Sigmoid colon (tissue), 7 donors: ENCODE results near the gene FMN2. TPM values are rescaled to one million over a fixed set of nuclear protein-coding genes. Genes with fewer than 3 reads are reported as not detected.

Experiments
- DNase-seq: peaks from one replicate; pipeline ENCODE4 v3.0.0-alpha.2; 2019
- H3K27ac ChIP-seq, 4 donors: fragments of 200-600 bp; sonication (generic); one replicate each; pipeline ENCODE4 v1.5.1; 2016 to 2019; ENCODE audit warnings: mild to moderate bottlenecking in 1 of 4
- H3K27me3 ChIP-seq, 3 donors: fragments of 200-600 bp; sonication (generic); one replicate each; pipeline ENCODE4 v1.5.1; 2019; ENCODE audit warnings: mild to moderate bottlenecking in 1 of 3
- H3K36me3 ChIP-seq, 4 donors: fragments of 200-600 bp; sonication (generic); one replicate each; pipeline ENCODE4 v1.5.1; 2016 to 2019
- H3K4me1 ChIP-seq, 4 donors: fragments of 200-600 bp; sonication (generic); one replicate each; pipeline ENCODE4 v1.5.1; 2017 to 2019
- H3K4me3 ChIP-seq, 4 donors: fragments of 200-600 bp; sonication (generic); one replicate each; pipeline ENCODE4 v1.5.1; 2017 to 2019; ENCODE audit warnings: mild to moderate bottlenecking in 2 of 4, moderate library complexity in 1 of 4
- H3K9me3 ChIP-seq, 4 donors: fragments of 200-600 bp in 3 of 4; sonication (generic) in 3 of 4; one replicate each; pipeline versions ENCODE4 v1.5.1 to v1.6.1; 2013 to 2019
- CTCF ChIP-seq, 4 experiments: fragments of 450-650 bp in 3 of 4; fragments of 200-600 bp in 1 of 4; IDR thresholded peaks; one replicate each; pipeline ENCODE4 v1.5.1; 2016 to 2019; ENCODE audit warnings: antibody characterized with exemption in 4 of 4, mild to moderate bottlenecking in 3 of 4, moderate library complexity in 2 of 4
- EP300 ChIP-seq, 4 donors: sonication (generic); formaldehyde crosslinking; IDR thresholded peaks; one replicate each; pipeline ENCODE4 v1.6.1; 2017; ENCODE audit warnings: antibody characterized with exemption in 4 of 4
- POLR2A ChIP-seq, 2 donors: fragments of 450-650 bp; IDR thresholded peaks; one replicate each; pipeline ENCODE4 v1.6.1; 2016; ENCODE audit warnings: antibody characterized with exemption in 2 of 2, mild to moderate bottlenecking in 2 of 2, moderate library complexity in 2 of 2
- POLR2AphosphoS5 ChIP-seq, 4 donors: sonication (generic); formaldehyde crosslinking; IDR thresholded peaks; one replicate each; pipeline ENCODE4 v1.6.1; 2017; ENCODE audit warnings: antibody characterized with exemption in 4 of 4
- WGBS, 2 donors: extraction: QIAGEN DNeasy Blood & Tissue Kit; methylation state at CpG; one replicate each; pipeline ENCODE4 v1.1.7; 2013; 5-methylcytosine and 5-hydroxymethylcytosine counted together
- intact Hi-C: fragments of 100-400 bp; cut with DNase I; formaldehyde crosslinking; loops from one replicate; pipeline ENCODE4 v1.15.1; 2023
- polyA plus RNA-seq, 3 donors: library from polyadenylated mRNA; stranded (reverse); fragments of 200-250 nt; gene quantifications; one replicate each; pipeline ENCODE4 v1.2.3, GENCODE V29; 2013
- total RNA-seq, 4 donors: library from RNA; depleted of rRNA; stranded (reverse); fragments of >200 nt; gene quantifications; one replicate each; pipeline ENCODE4 v1.1.0, GENCODE V29; 2016
- donor health status: healthy with polysubstance abuse.
- donor health status: Bipolar disorder and iron deficiency.
- donor health status: healthy.

FMN2 gene
- total and polyA plus RNA-seq, 7 donors: 1.5 to 16.9 (median 10.3) TPM

- intact Hi-C loops: loop anchor here (10.0 kb wide), 1 partner anchor 263 kb away; no protein-coding TSS in a partner anchor
- WGBS, 2 donors: 10 to 59% methylated on average over 6 of the region's 6 CpGs
- no peak overlapping the region for H3K4me3 ChIP-seq
- no peaks in the 10 kb centered on the region for H3K27me3 ChIP-seq
- TF ChIP-seq POLR2AphosphoS5 (IDR thresholded peaks at IDR 0.05) (peak in 1 of 4 donors; percentile 24), POLR2A (IDR thresholded peaks at IDR 0.05) (no peak)
- no peaks in the 10 kb centered on the region for H3K9me3 ChIP-seq
- no peak for DNase-seq
- peaks cover 0 to 51% (median 28%) of the 10 kb centered on the region in 4 donors for H3K4me1 ChIP-seq
- H3K36me3 ChIP-seq: no peaks in the 10 kb centered on the region
- peak overlapping the region in 3 of 4 donors; percentile 29 to 75 (median 49) for H3K27ac ChIP-seq
These were observed 249.9 kb downstream of the FMN2 start for GRCh38 chr1:240341365-240342250.

GRCh38 chr1:240342251-240342625 lies 250.6 kb downstream of the FMN2 start:
- Histone ChIP-seq H3K27me3 (no peaks in the 10 kb centered on the region), H3K4me1 (peaks cover 0 to 49% (median 28%) of the 10 kb centered on the region in 4 donors), H3K27ac (peak overlapping the region in 3 of 4 donors; percentile 29 to 75 (median 49)), H3K4me3 (no peak overlapping the region), H3K9me3 (no peaks in the 10 kb centered on the region), H3K36me3 (no peaks in the 10 kb centered on the region)
- WGBS, 2 donors: 33 to 62% methylated on average over 3 of the region's 3 CpGs
- intact Hi-C loops: loop anchor here (10.0 kb wide), 1 partner anchor 263 kb away; no protein-coding TSS in a partner anchor
- no peak for DNase-seq
- no peak for TF ChIP-seq CTCF (IDR thresholded peaks at IDR 0.05)
- TF ChIP-seq POLR2AphosphoS5 (IDR thresholded peaks at IDR 0.05): no peak
- TF ChIP-seq EP300 (IDR thresholded peaks at IDR 0.05): no peak
- TF ChIP-seq POLR2A (IDR thresholded peaks at IDR 0.05): no peak

- no peaks in the 10 kb centered on the region for H3K36me3 ChIP-seq
- peaks cover 0 to 42% (median 23%) of the 10 kb centered on the region in 4 donors for H3K4me1 ChIP-seq
- H3K27me3 ChIP-seq: no peaks in the 10 kb centered on the region
- intact Hi-C loops: loop anchor here (10.0 kb wide), 1 partner anchor 262 kb away; no protein-coding TSS in a partner anchor
- 61 to 63% methylated on average over 2 of the region's 2 CpGs for WGBS, 2 donors
- H3K4me3 ChIP-seq: no peak overlapping the region
- H3K9me3 ChIP-seq: no peaks in the 10 kb centered on the region
- TF ChIP-seq POLR2A (IDR thresholded peaks at IDR 0.05): no peak
- no peak for TF ChIP-seq POLR2AphosphoS5 (IDR thresholded peaks at IDR 0.05)
- no peak for TF ChIP-seq CTCF (IDR thresholded peaks at IDR 0.05)
- no peak for TF ChIP-seq EP300 (IDR thresholded peaks at IDR 0.05)
- H3K27ac ChIP-seq: peak overlapping the region in 2 of 4 donors; percentile 4 to 75
- DNase-seq: no peak
These were observed 251.4 kb downstream of the FMN2 start for GRCh38 chr1:240343045-240343444.

GRCh38 chr1:240343966-240344365 lies 252.3 kb downstream of the FMN2 start:
- H3K36me3 ChIP-seq: no peaks in the 10 kb centered on the region
- peaks cover 0 to 37% (median 19%) of the 10 kb centered on the region in 4 donors for H3K4me1 ChIP-seq
- no peak for TF ChIP-seq POLR2A (IDR thresholded peaks at IDR 0.05)
- peak in 1 of 4 donors; percentile 26 for TF ChIP-seq POLR2AphosphoS5 (IDR thresholded peaks at IDR 0.05)
- no peak overlapping the region for H3K4me3 ChIP-seq
- no peaks in the 10 kb centered on the region for H3K9me3 ChIP-seq
- H3K27me3 ChIP-seq: no peaks in the 10 kb centered on the region
- intact Hi-C loops: loop anchor here (10.0 kb wide), 1 partner anchor 261 kb away; no protein-coding TSS in a partner anchor
- peak overlapping the region in 2 of 4 donors; percentile 4 to 75 for H3K27ac ChIP-seq
- no peak for DNase-seq

- no peak overlapping the region for H3K4me3 ChIP-seq
- no peaks in the 10 kb centered on the region for H3K27me3 ChIP-seq
- intact Hi-C loops: loop anchor here (10.0 kb wide), 1 partner anchor 260 kb away; no protein-coding TSS in a partner anchor
- no peak for DNase-seq
- no peaks in the 10 kb centered on the region for H3K36me3 ChIP-seq
- peaks cover 0 to 37% (median 19%) of the 10 kb centered on the region in 4 donors for H3K4me1 ChIP-seq
- H3K27ac ChIP-seq: peak overlapping the region in 1 of 4 donors; percentile 75
- TF ChIP-seq POLR2AphosphoS5 (IDR thresholded peaks at IDR 0.05) (no peak), CTCF (IDR thresholded peaks at IDR 0.05) (no peak), EP300 (IDR thresholded peaks at IDR 0.05) (no peak), POLR2A (IDR thresholded peaks at IDR 0.05) (no peak)
- no peaks in the 10 kb centered on the region for H3K9me3 ChIP-seq
These were observed 253.2 kb downstream of the FMN2 start for GRCh38 chr1:240344918-240345317.
